HL-60 (cell line): Measurements from ENCODE around the gene PBX1.

Experiments
- CTCF ChIP-seq: IDR thresholded peaks from one replicate; pipeline ENCODE4 v1.5.1; 2011; ENCODE audit warnings: low read length, control low read depth, inconsistent platforms; ENCODE audit not compliant: insufficient read depth
- GABPA ChIP-seq: IDR thresholded peaks from 2 replicates; pipeline ENCODE4 v1.6.1; 2012; ENCODE audit warnings: low read depth

GRCh38 chr1:164581762-164582161, 22.8 kb downstream of the PBX1 start:
- no peak for TF ChIP-seq CTCF
- TF ChIP-seq GABPA = no peak
